Stimulated activated CD8-positive, alpha-beta memory T cell treated with anti-CD3 and anti-CD28 coated beads, Interleukin-4, amount 100 ng/mL, for 48 hours (primary cell): ENCODE data around the gene SAMD1.

Experiments
- DNase-seq: peaks from one replicate; pipeline ENCODE4 v3.0.0-alpha.2; 2020

SAMD1 gene

GRCh38 chr19:14112809-14113385 lies 22.3 kb upstream of the SAMD1 start:
- no peak for DNase-seq

DNA sequence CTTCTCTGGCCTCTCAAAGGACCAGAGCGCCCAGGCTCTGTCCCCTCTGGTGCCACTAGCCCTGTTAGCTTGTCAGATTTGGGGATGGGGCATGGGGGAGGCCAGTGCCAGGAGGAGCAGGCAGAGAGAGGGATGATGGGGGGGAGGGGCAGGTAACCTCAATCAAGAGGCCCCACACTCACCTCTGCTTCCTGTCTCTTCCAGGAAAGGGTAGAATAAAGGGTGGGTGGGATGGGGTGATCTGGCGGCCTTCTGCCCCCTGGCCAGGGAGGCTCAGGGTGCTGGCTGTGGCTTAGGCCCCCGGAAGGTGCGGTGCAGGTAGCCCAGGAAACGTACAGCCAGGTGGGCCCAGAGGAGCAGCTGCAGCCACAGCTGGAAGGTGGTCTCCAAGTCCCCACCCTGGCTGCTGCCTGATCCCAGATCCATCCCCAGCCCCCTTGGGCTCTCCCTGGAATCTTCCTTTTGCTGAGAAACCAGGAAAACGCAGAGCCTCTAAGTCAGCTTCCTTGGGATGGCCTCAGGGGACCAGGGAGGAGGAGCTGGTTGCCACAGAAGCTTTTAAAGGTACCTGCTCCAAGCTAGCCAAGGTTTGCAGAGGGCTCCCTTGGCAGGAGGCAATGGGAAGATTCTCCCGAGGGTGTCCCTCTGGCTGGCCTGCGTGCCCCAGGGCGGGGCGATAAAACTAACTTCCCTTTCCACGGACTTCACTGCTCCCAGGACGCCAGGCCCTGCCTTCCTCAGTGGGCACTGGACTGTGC lies 21.7 kb upstream of the SAMD1 start:
- DNase-seq: no peak

DNA sequence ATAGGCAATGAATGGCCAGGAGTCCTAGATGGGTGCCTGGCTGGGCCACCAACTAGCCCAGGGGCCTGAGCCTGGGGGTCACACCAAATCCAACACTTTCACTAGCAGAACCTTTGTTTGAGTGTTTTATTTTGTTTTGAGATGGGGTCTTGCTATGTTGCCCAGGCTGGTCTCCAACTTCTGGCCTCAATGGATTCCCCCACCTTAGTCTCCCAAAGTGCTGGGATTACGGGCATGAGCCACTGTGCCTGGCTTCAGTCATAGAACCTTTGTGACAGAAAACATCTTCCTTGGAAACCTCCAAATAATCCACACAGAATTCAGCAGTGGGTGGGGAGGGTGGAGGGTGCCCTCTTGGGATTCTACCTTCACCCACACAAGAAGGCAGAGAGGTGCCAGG lies 20.9 kb upstream of the SAMD1 start:
- DNase-seq: no peak

DNA sequence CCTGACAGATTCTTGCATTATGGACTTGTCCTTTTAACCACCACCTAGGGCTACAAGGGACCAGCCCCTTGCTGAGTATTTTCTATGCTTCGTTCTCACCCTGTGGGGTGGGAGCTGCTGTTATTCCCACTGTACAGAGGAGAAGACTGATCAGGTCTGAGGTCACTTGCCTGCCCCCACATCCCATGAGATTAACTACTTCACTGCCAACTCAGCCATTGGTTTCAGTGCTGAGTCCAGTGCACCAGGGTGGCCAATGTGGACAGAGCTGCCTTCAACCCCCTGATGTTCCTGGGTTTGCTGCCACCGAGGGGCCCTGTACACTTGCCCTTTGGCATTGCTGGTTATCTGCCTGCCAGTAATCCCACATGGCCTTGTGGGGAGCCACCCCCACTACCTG lies 20.1 kb upstream of the SAMD1 start:
- DNase-seq: no peak

DNA sequence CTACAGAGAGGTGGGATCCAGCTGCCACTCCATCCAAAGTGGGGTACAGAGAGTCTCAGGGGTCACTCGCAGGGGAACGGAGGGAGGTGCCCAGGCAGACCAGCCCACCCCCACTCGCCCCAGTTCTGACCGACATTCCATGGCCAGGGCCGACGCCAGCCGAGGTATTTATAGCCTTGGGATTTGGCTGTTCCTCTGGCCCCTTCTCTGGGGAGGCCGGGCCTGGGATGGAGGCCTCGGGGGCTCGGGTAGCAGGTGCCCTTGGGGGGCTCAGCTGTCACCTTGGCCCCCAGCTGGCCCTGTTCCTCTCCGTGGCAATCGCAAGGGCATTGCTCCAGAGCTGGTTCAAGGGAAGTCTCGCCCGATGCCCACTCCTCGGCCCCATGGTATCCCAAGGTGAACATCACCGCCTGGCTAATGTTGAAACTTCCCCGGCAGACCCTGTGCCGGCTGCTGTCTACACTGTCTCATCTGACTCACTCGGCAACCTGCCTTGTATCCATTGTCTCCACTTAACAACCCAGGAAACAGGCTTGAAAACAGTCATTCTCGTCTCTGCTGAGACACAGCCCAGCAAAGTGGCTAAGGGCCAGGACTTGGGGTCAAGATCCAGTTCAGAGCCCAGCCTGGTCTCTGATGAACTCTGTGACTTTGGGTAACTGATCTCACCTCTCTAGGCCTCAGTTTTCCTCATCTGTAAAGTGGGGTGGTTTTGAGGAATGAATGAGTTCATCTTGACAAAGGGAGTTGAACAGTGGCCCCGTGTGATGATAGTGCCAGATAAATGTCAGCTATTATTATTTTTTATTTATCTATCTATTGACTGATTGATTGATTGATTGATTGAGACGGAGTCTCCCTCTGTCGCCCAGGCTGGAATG lies 17.3 kb upstream of the SAMD1 start:
- DNase-seq: no peak

- no peak for DNase-seq
These were observed 16.3 kb upstream of the SAMD1 start for GRCh38 chr19:14106840-14107239.

DNA sequence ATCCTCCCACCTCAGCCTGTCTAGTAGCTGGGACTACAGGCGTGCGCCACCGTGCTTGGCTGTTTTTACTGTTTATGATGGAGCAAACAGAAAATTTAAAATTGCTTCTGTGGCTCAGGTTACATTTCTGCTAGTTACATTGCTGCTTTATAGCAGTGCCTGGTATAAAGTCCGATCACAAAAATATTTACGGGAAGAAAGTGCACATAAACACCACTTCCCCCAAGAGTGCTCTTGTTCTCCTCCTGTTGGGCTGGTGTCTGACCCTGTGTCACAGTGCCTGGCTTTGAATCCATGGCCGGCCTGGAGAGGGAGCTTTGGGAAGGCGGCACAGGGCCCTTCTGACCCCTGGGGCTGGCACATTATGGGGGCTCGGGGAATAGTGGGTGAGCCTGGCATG lies 15.1 kb upstream of the SAMD1 start:
- DNase-seq: no peak

DNA sequence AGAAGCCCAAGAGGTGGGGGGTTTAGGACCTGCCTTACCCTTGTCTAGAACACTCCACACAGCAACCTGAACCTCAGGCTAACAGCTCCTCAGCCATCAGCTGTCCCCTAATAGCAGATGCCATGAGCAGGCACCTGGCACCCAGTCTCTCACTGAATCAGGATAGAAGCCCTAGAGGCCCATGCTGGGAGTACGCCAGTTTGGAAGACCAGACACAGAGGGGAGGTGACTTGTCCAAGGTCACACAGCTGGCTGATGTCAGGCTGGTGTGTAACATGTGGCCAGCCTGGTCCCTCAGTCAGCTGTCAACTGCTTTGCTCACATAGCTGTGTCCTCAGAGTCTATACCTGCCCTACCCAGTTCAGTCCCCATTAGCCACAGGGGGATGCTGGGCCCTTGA lies 12.8 kb upstream of the SAMD1 start:
- no peak for DNase-seq

DNA sequence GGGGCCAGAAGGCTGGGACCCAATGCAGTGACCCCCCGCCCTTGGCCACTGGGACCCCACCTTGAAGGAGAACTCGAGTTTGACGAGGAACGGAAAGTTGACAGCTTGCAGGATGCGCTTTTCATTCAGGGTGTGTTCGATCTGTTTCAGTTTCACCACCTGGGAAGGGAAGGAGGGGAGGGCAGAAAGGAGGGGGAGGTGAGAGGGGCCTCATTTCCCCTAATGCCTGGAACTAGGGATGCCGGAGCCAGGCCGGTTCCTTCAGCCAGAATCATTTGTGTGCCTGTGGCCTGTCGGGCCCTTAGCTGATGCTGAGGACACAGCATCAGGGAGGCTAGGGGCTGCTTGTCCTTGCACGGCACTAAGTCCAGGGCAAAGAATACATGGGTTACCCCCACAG lies 12.2 kb upstream of the SAMD1 start:
- DNase-seq: no peak

GRCh38 chr19:14102102-14102696 lies 11.6 kb upstream of the SAMD1 start:
- DNase-seq: no peak

DNA sequence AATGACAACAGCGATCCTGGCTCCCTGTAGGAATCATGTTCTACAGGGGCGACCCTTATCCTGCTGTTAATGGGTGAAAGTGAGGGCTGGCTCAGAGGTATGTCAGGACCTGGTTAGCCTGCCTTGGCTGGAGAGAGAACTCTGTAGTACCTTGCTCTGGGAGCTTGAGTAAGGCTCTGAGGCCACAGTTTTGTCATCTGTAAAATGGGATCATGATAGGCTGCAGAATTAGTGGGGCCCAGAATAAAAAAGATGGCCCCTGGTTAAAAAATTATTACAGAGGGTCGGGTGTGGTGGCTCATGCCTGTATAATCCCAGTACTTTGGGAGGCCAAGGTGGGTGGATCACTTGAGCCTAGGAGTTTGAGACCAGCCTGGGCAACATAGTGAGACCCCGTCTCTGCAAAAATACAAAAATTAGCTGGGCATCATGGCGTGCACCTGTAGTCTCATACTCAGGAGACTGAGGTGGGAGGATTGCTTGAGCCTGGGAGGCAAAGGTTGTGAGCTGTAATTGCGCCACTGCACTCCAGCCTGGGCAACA lies 10.5 kb upstream of the SAMD1 start:
- DNase-seq: no peak

- no peak for DNase-seq
These were observed 7.1 kb upstream of the SAMD1 start for GRCh38 chr19:14097532-14098151.

DNA sequence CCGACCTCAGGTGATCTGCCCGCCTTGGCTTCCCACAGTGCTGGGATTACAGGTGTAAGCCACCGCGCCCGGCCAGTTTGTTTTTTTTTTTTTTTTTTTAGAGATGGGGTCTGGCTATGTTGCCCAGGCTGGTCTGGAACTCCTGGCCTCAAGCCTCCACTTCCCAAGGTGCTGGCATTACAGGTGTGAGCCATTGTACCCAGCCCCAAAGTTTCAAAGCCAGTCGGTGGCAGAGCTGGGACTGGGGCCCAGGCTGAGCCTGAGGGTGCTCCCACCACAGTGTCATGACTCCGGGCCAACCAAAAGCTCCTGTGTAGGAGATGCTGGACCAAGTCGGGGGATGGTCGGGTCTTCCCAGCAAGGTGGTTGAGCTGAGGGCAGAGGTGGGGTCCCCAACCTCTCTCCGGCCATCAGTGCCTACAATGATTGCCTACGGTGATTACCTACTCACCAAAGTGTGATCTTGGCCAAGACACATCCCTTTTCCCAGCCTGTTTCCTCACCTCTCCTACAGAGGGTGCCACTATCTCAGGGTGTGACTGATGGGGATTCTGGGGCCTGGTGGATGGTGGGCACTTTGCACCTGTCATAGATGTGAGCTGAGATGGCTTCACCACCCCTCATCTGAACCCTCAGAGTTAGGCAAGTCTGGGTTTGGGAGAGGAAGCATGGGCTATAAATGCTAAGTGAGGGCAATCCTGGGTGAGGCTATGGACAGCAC lies 5.9 kb upstream of the SAMD1 start:
- no peak for DNase-seq

- DNase-seq: no peak
These were observed 4.3 kb upstream of the SAMD1 start for GRCh38 chr19:14094854-14095253.

GRCh38 chr19:14093117-14093823 lies 2.7 kb upstream of the SAMD1 start:
- DNase-seq: no peak

DNA sequence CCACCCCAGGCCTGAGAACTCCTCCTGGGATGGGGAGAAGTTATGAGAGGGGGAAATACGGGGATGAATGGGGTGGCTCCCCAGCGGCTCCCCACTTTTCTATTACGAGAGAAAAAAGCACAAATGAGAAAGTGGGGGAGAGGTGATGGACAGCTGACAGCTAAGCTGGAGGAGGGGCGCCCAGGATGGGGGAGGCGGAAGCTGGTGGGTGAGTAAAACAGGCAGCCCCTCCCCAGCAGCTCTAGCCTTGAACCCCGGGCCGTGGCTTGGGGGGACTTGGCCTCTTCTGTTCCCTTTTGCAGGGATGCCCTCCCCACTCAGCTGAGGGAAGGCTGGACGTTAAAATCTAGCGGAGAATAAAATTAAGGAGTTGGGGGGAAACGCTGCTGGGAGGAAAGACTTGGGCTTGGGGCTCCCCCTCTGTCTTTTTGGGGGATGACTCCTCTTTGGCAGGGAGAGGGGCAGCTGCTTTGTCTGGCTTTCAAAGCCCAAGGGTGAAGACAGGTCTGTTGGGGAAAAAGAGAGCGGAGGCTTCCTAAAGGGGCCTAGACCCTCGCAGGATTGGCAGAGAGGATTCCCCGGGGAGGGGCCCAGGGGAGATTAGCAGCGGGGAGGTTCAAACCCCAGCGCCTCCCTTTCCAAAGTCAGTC lies 1.4 kb upstream of the SAMD1 start:
- peak; percentile 67 for DNase-seq

DNA sequence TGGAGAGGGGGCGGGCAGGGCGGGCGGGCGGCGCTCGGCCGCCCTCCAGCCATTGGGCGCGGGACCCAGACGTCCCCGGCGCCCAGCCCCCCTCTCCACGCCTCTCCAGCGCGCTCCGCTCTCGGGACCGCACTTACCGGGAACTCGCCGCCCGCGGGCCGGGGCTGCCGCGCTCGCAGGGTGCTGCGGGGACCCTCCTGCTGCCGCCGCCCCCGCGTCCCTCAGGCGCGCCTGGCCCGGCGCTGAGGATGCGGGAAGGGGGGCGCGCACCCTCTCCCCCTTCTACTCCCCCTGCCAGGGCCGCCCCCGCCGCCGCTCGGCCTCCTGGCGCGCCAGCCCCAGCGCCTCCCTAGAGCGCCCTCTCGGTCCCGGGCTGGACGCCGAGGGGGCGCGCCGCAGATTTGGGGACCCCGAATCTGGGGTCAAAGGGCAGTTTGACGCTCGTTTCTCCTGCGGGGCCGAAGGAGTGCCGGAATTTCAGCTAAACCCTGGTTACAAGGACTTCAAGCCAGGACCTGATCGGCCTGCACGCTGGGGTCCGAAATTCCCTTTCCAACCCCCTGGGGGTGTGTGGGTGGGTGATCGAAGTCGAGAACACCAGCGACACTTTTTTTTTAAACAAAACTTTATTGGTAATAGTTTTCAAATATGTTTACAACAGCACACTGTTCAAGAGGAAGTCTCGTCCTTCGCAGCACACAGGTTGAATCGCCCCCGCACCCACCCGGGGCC lies 696 bp upstream of the SAMD1 start:
- DNase-seq: peak; percentile 80

DNA sequence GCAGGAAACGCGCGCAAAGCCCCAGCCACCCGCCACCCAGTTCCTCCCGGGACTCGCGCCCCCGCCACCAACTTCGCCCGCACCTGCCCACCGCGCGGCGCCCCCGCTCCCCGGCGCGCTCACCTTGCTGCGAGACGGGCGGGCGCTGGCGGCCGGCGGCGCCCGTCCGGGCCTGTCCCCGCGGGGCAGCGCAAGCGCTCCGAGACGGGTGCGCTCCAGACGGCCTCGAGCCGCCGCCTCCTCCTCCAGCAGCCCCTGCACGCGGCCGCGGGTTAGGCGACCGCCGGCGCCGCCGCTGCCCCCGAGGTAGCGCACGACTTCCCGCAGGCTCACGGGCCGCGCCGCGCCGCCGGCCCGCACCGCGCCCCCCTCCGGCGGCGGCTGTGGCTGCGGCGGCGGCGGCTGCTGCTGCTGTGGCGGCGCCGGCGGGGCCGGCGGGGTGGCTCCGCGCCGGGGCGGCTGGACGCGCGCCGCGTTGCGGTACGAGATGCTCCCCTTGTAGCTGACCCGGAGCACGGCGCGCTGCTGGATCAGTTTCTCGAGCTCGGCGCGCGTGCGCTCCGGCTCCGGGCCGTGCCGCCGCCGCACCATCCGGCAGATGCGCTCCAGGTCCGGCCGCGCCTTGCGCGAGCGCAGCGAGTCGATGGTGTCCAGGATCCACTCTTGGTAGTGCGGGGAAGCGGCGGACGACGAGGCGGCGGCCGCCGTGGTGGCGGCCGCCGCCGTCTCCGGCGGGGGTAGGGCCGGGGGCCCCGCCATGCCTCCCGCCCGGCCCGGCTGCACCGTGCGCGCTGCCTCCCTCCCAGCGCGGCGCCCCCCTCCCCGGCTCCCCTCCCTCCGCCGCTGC lies 666 bp downstream of the SAMD1 start:
- DNase-seq: peak; percentile 64

- no peak for DNase-seq
These were observed 1.2 kb downstream of the SAMD1 start for GRCh38 chr19:14089412-14089661.
